Psoas muscle (tissue), 8 donors: ENCODE measurements around the gene ENTPD1. TPM values are rescaled to one million over a fixed set of nuclear protein-coding genes. Genes with fewer than 3 reads are reported as not detected.
"Not testable (repeated sequence)": the region's sequence is repeated elsewhere in the genome, so short reads cannot be mapped to it uniquely, and the experiment has no call there.

ENCODE experiments used
- ATAC-seq, 4 donors: fragments of 200-7000 bp; cut with Tn5 transposase; one replicate each; pipeline ENCODE4 v1.9.1; 2020; ENCODE audit warnings: moderate library complexity in 3 of 4, mild to moderate bottlenecking in 2 of 4
- DNase-seq, 2 donors: peaks; one replicate each; pipeline ENCODE4 v3.0.0-alpha.2; 2020
- H3K27ac ChIP-seq: fragments of 200-600 bp; one replicate; pipeline ENCODE4 v1.8.0; 2022
- H3K27me3 ChIP-seq, 3 donors: fragments of 200-600 bp in 1 of 3; one replicate each; pipeline versions ENCODE4 v1.6.1 to v1.8.0; 2013 to 2022; ENCODE audit warnings: low read length in 2 of 3, mild to moderate bottlenecking in 2 of 3, moderate library complexity in 1 of 3; ENCODE audit not compliant: insufficient read depth in 3 of 3
- H3K36me3 ChIP-seq, 2 donors: fragments of 200-600 bp in 1 of 2; one replicate each; pipeline versions ENCODE4 v1.6.1 to v1.8.0; 2013 to 2022; ENCODE audit warnings: low read depth in 1 of 2, mild to moderate bottlenecking in 1 of 2, moderate library complexity in 1 of 2; ENCODE audit not compliant: insufficient read depth in 1 of 2
- H3K4me1 ChIP-seq: fragments of 200-600 bp; one replicate; pipeline ENCODE4 v1.8.0; 2022
- H3K4me3 ChIP-seq: fragments of 200-600 bp; one replicate; pipeline ENCODE4 v1.8.0; 2022; ENCODE audit warnings: mild to moderate bottlenecking
- H3K9me3 ChIP-seq: fragments of 200-600 bp; one replicate; pipeline ENCODE4 v1.8.0; 2022
- CTCF ChIP-seq: fragments of 200-600 bp; IDR thresholded peaks from one replicate; pipeline ENCODE4 v1.8.0; 2022; ENCODE audit warnings: antibody characterized with exemption
- WGBS, 3 donors: extraction: QIAGEN DNeasy Blood & Tissue Kit; methylation state at CpG; one replicate each; pipeline versions ENCODE4 v1.1.6 to v1.1.7; 2013; 5-methylcytosine and 5-hydroxymethylcytosine counted together
- intact Hi-C, 2 donors: fragments of 100-400 bp; cut with DNase I; formaldehyde crosslinking; loops; one replicate each; pipeline versions ENCODE4 v1.11.0 to v1.14.2; 2022
- polyA plus RNA-seq, 3 donors: library from polyadenylated mRNA; stranded (reverse); fragments of 200-250 nt; gene quantifications; one replicate each; pipeline ENCODE4 v1.2.3, GENCODE V29; 2013
- total RNA-seq, 4 donors: library from RNA; stranded (reverse); fragmentation: NEBNext Ultra II Directional in 2 of 4; extraction: Animal tissue kit (Norgen Biotek cat#: 25700) in 2 of 4; gene quantifications; one replicate each; pipeline versions ENCODE4 v1.2.1 to v1.2.4, GENCODE V29; 2021 to 2023
- donor health status: healthy with polysubstance abuse.
- donor health status: DM: no; HTN: no; CAD: no; lungs with moderate emphysema.
- donor health status: Bipolar disorder and iron deficiency.
- donor health status: healthy.
- donor health status: DM: yes; HTN: yes; CAD: no.
- donor health status: DM: no; HTN: no; CAD: no.
- donor health status: DM: no; HTN: no; CAD: no.
- donor health status: DM: yes; HTN: yes; CAD: no.

The ENTPD1 gene
- total and polyA plus RNA-seq, 7 donors, result 1.4 to 3.9 (median 1.7) TPM

GRCh38 chr10:95730233-95730632 lies 25.7 kb upstream of the ENTPD1 start:
- no peak overlapping the region for H3K27ac ChIP-seq
- no peaks in the 10 kb centered on the region for H3K4me1 ChIP-seq
- DNase-seq (no peak), ATAC-seq (no peak)
- intact Hi-C loops, result no loop called here
- WGBS, 3 donors, result 65 to 84% (median 79%) methylated on average over 1 of the region's 1 CpG
- no peak for TF ChIP-seq CTCF
- no peaks in the 10 kb centered on the region for H3K27me3 ChIP-seq
- no peaks in the 10 kb centered on the region for H3K9me3 ChIP-seq
- no peak overlapping the region for H3K4me3 ChIP-seq
- no peaks in the 10 kb centered on the region for H3K36me3 ChIP-seq

GRCh38 chr10:95732907-95733306 lies 23.1 kb upstream of the ENTPD1 start:
- H3K36me3 ChIP-seq, H3K27ac ChIP-seq, ATAC-seq, H3K4me1 ChIP-seq, H3K27me3 ChIP-seq, H3K9me3 ChIP-seq, intact Hi-C loops, H3K4me3 ChIP-seq, DNase-seq: not testable (repeated sequence)
- WGBS, 3 donors, result 87 to 94% (median 91%) methylated on average over 6 of the region's 6 CpGs

- ATAC-seq (no peak), DNase-seq (no peak)
- H3K4me1 ChIP-seq, result no peaks in the 10 kb centered on the region
- H3K36me3 ChIP-seq, result no peaks in the 10 kb centered on the region
- H3K27me3 ChIP-seq, result no peaks in the 10 kb centered on the region
- no peak for TF ChIP-seq CTCF
- WGBS, 3 donors, result 85 to 94% (median 92%) methylated on average over 3 of the region's 3 CpGs
- H3K4me3 ChIP-seq, result no peak overlapping the region
- no peak overlapping the region for H3K27ac ChIP-seq
- no peaks in the 10 kb centered on the region for H3K9me3 ChIP-seq
- intact Hi-C loops, result no loop called here
These were observed 16.9 kb upstream of the ENTPD1 start for GRCh38 chr10:95739056-95739455.

- 20 to 25% (median 23%) methylated on average over 6 of the region's 6 CpGs for WGBS, 3 donors
- TF ChIP-seq CTCF, result no peak
- H3K36me3 ChIP-seq, result no peaks in the 10 kb centered on the region
- no peak overlapping the region for H3K4me3 ChIP-seq
- ATAC-seq, result peak in 3 of 4 donors; percentile 44 to 63 (median 62)
- no peak for DNase-seq
- intact Hi-C loops, result no loop called here
- no peaks in the 10 kb centered on the region for H3K27me3 ChIP-seq
- no peak overlapping the region for H3K27ac ChIP-seq
- no peaks in the 10 kb centered on the region for H3K9me3 ChIP-seq
- no peaks in the 10 kb centered on the region for H3K4me1 ChIP-seq
These were observed 14.0 kb upstream of the ENTPD1 start for GRCh38 chr10:95741807-95742467.

- Histone ChIP-seq H3K27me3 (no peaks in the 10 kb centered on the region), H3K4me1 (no peaks in the 10 kb centered on the region), H3K27ac (no peak overlapping the region), H3K4me3 (no peak overlapping the region), H3K9me3 (no peaks in the 10 kb centered on the region), H3K36me3 (no peaks in the 10 kb centered on the region)
- ATAC-seq (peak in 1 of 4 donors; percentile 33), DNase-seq (no peak)
- intact Hi-C loops, result no loop called here
- 10 to 16% (median 13%) methylated on average over 3 of the region's 3 CpGs for WGBS, 3 donors
- no peak for TF ChIP-seq CTCF
These were observed 13.5 kb upstream of the ENTPD1 start for GRCh38 chr10:95742485-95742884.
